Endothelial cell of umbilical vein (primary cell): ENCODE data around the gene MLLT6. TPM values are rescaled to one million over a fixed set of nuclear protein-coding genes. Genes with fewer than 3 reads are reported as not detected.

Experiments
- BruUV-seq: library from RNA; stranded (reverse); fragments of 400-500 nt; replicated peaks from 2 replicates; lab custom pipeline; 2021; lab: Mats Ljungman, UMichigan
- CTCF ChIA-PET: fragments of 300-600, 350-600 bp; sonication (Branson Sonifier 250); formaldehyde crosslinking; loops from one replicate; lab custom pipeline; 2021; ENCODE audit warnings: antibody characterized with exemption, inconsistent platforms; lab: Charles Lee
- POLR2A ChIA-PET: fragments of 300-600, 350-600 bp; sonication (Branson Sonifier 250); formaldehyde crosslinking; loops from one replicate; lab custom pipeline; 2021; ENCODE audit warnings: antibody characterized with exemption, inconsistent platforms; lab: Charles Lee
- DNase-seq: peaks from one replicate; pipeline ENCODE4 v3.0.0-alpha.2; 2011; ENCODE audit warnings: low read depth, low spot score
- FAIRE-seq: peaks from 2 replicates; lab custom pipeline; 2011; peaks lifted over from hg19 to GRCh38; lab: Jason Lieb, UNC
- H2AFZ ChIP-seq: 2 replicates; pipeline ENCODE4 v1.6.0; 2012; ENCODE audit warnings: low read depth, low read length, control low read depth, inconsistent platforms
- H3K27ac ChIP-seq: 2 replicates; pipeline ENCODE4 v1.5.1; 2011; ENCODE audit warnings: low read depth, mild to moderate bottlenecking, control low read depth, low read length, moderate library complexity; ENCODE audit not compliant: insufficient read depth
- H3K27me3 ChIP-seq, 2 experiments: 2 replicates each; pipeline versions ENCODE4 v1.6.0 to v1.6.1; 2011; ENCODE audit warnings: low read length in 2 of 2, mixed read lengths in 1 of 2; ENCODE audit not compliant: control insufficient read depth in 2 of 2, insufficient read depth in 2 of 2
- H3K36me3 ChIP-seq, 2 experiments: 2 replicates in 1 of 2; 3 replicates in 1 of 2; pipeline ENCODE4 v1.5.1; 2011; ENCODE audit warnings: low read length in 2 of 2, mild to moderate bottlenecking in 1 of 2, moderate library complexity in 1 of 2; ENCODE audit not compliant: control insufficient read depth in 2 of 2, insufficient read depth in 2 of 2; ENCODE audit errors: extremely low read depth in 1 of 2
- H3K4me1 ChIP-seq: 3 replicates; pipeline ENCODE4 v1.5.1; 2011; ENCODE audit warnings: mild to moderate bottlenecking, low read length; ENCODE audit not compliant: control insufficient read depth, insufficient read depth; ENCODE audit errors: extremely low read depth
- H3K4me2 ChIP-seq: 2 replicates; pipeline ENCODE4 v1.6.1; 2011; ENCODE audit warnings: low read length, control low read depth, mixed read lengths; ENCODE audit not compliant: insufficient read depth
- H3K4me3 ChIP-seq, 3 experiments: fragments of 200-600 bp in 1 of 3; sonication (generic), shearing (Covaris generic) in 1 of 3; replicated peaks in 1 of 3; 2 replicates each; pipeline ENCODE4 v1.5.1; 2011 to 2016; ENCODE audit warnings: control low read depth in 3 of 3, low read length in 3 of 3, mild to moderate bottlenecking in 2 of 3, inconsistent platforms in 1 of 3, low read depth in 1 of 3, moderate library complexity in 1 of 3; ENCODE audit not compliant: insufficient read depth in 1 of 3
- H3K79me2 ChIP-seq: 2 replicates; pipeline ENCODE4 v1.6.0; 2012; ENCODE audit warnings: low read length, inconsistent platforms; ENCODE audit not compliant: control insufficient read depth, insufficient read depth
- H3K9ac ChIP-seq: replicated peaks from 2 replicates; pipeline ENCODE3; 2011; ENCODE audit warnings: low read length, control low read depth; ENCODE audit not compliant: insufficient read depth; ENCODE audit errors: extremely low read depth
- H3K9me1 ChIP-seq: replicated peaks from 3 replicates; pipeline ENCODE4 v1.6.0; 2011; ENCODE audit warnings: mild to moderate bottlenecking, low read length; ENCODE audit not compliant: control insufficient read depth, insufficient read depth; ENCODE audit errors: extremely low read depth
- H3K9me3 ChIP-seq: replicated peaks from 2 replicates; pipeline ENCODE4 v1.5.1; 2012; ENCODE audit warnings: low read length, inconsistent platforms; ENCODE audit not compliant: control insufficient read depth, insufficient read depth
- H4K20me1 ChIP-seq: replicated peaks from 2 replicates; pipeline ENCODE3; 2011; ENCODE audit warnings: mild to moderate bottlenecking, low read length; ENCODE audit not compliant: control insufficient read depth, insufficient read depth; ENCODE audit errors: extremely low read depth
- EZH2 ChIP-seq: IDR thresholded peaks from 2 replicates; pipeline ENCODE4 v1.6.1; 2012; ENCODE audit warnings: borderline replicate concordance, low read depth, mild to moderate bottlenecking, moderate library complexity, low read length, inconsistent platforms; ENCODE audit not compliant: severe bottlenecking
- FOS ChIP-seq: IDR thresholded peaks from 2 replicates; pipeline ENCODE4 v1.6.1; 2011; ENCODE audit warnings: mild to moderate bottlenecking, low read length, moderate library complexity, borderline replicate concordance; ENCODE audit not compliant: insufficient read depth
- GATA2 ChIP-seq: IDR thresholded peaks from 2 replicates; pipeline ENCODE4 v1.7.0; 2011; ENCODE audit warnings: low read depth, mild to moderate bottlenecking, moderate library complexity, mixed read lengths, low read length; ENCODE audit not compliant: insufficient read length, insufficient read depth
- JUN ChIP-seq: IDR thresholded peaks from 2 replicates; pipeline ENCODE4 v1.6.1; 2011; ENCODE audit warnings: borderline replicate concordance, low read depth; ENCODE audit not compliant: insufficient read length, insufficient read depth
- MYC ChIP-seq: IDR thresholded peaks from one replicate; pipeline ENCODE4 v1.6.1; 2011; ENCODE audit warnings: mild to moderate bottlenecking, low read depth, low read length
- POLR2A ChIP-seq: IDR thresholded peaks from 2 replicates; pipeline ENCODE4 v1.6.1; 2012; ENCODE audit warnings: low read depth, mild to moderate bottlenecking, control low read depth, low read length
- POLR2AphosphoS5 ChIP-seq: IDR thresholded peaks from 2 replicates; pipeline ENCODE4 v1.6.1; 2012; ENCODE audit warnings: low read depth, mild to moderate bottlenecking, control low read depth, low read length, moderate library complexity; ENCODE audit not compliant: insufficient read depth
- dilution Hi-C: fragments of 300-500 bp; cut with MboI; formaldehyde crosslinking; loops from one replicate; pipeline ENCODE4 v1.15.0; 2019; ENCODE audit warnings: low sequenced_read_pairs; ENCODE audit not compliant: extremely low pct_ligation_motif_present
- intact Hi-C: fragments of 100-400 bp; cut with micrococcal nuclease; formaldehyde crosslinking; loops from one replicate; pipeline ENCODE4 v1.10.0; 2022
- polyA plus RNA-seq, 4 experiments: library from polyadenylated mRNA; depleted of rRNA in 3 of 4; stranded (reverse) in 3 of 4; unstranded in 1 of 4; fragments of >200 nt; gene quantifications; 2 replicates each; pipeline versions ENCODE4 v1.2.1 to v1.2.3, GENCODE V29; 2011 to 2012; ENCODE audit warnings: missing spikeins in 1 of 4
- total RNA-seq: library from RNA; stranded (reverse); gene quantifications from 2 replicates; pipeline ENCODE4 v1.2.3, GENCODE V29; 2021
- TF ChIP-seq, protein P1 (sequence below): IDR thresholded peaks from 2 replicates; pipeline ENCODE4 v1.6.1; 2011; ENCODE audit not compliant: insufficient read depth, insufficient read length
- TF ChIP-seq, protein P2 (sequence below), 2 donors: IDR thresholded peaks; 1 replicate in 1 of 2; 2 replicates in 1 of 2; pipeline ENCODE4 v1.5.1; 2011; ENCODE audit warnings: low read length in 2 of 2, mild to moderate bottlenecking in 2 of 2, moderate library complexity in 2 of 2, control low read depth in 1 of 2, inconsistent platforms in 1 of 2, low read depth in 1 of 2; ENCODE audit not compliant: insufficient read depth in 1 of 2; ENCODE audit errors: extremely low read depth in 1 of 2

MLLT6 gene
- total and polyA plus RNA-seq, 2 donors (not counting 3 experiments of a cell fraction or from before 2014, with no cell fraction given): 32.1 to 85.4 TPM

GRCh38 chr17:38739305-38739704 lies 34.2 kb downstream of the MLLT6 start:
- dilution Hi-C loops (no loop called here), intact Hi-C loops (no loop called here)
- Histone ChIP-seq H3K9me1 (no peaks in the 10 kb centered on the region), H3K27ac (no peak overlapping the region), H3K4me1 (peaks cover 9% of the 10 kb centered on the region), H3K9ac (no peak overlapping the region), H3K79me2 (peaks cover 48% of the 10 kb centered on the region), H3K27me3 (no peaks in the 10 kb centered on the region), H4K20me1 (no peaks in the 10 kb centered on the region), H3K9me3 (no peaks in the 10 kb centered on the region), H3K36me3 (peaks cover 2 to 35% of the 10 kb centered on the region in 2 experiments), H3K4me3 (no peak overlapping the region), H2AFZ (no peak overlapping the region), H3K4me2 (no peak overlapping the region)
- CTCF ChIA-PET: interaction anchor here (5.4 kb wide), 1 partner anchor 62 kb away, joined by 138 read pairs; the partner anchor contains the start of gene EPOP
- DNase-seq: no peak
- POLR2A ChIA-PET: no interaction called here
- FAIRE-seq: no peak
- TF ChIP-seq JUN: no peak
- TF ChIP-seq GATA2: no peak
- TF ChIP-seq FOS: no peak
- TF ChIP-seq POLR2A: no peak
- TF ChIP-seq, protein P1, sequence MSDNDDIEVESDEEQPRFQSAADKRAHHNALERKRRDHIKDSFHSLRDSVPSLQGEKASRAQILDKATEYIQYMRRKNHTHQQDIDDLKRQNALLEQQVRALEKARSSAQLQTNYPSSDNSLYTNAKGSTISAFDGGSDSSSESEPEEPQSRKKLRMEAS: no peak
- TF ChIP-seq MYC: no peak
- TF ChIP-seq POLR2AphosphoS5: no peak
- TF ChIP-seq, protein P2, sequence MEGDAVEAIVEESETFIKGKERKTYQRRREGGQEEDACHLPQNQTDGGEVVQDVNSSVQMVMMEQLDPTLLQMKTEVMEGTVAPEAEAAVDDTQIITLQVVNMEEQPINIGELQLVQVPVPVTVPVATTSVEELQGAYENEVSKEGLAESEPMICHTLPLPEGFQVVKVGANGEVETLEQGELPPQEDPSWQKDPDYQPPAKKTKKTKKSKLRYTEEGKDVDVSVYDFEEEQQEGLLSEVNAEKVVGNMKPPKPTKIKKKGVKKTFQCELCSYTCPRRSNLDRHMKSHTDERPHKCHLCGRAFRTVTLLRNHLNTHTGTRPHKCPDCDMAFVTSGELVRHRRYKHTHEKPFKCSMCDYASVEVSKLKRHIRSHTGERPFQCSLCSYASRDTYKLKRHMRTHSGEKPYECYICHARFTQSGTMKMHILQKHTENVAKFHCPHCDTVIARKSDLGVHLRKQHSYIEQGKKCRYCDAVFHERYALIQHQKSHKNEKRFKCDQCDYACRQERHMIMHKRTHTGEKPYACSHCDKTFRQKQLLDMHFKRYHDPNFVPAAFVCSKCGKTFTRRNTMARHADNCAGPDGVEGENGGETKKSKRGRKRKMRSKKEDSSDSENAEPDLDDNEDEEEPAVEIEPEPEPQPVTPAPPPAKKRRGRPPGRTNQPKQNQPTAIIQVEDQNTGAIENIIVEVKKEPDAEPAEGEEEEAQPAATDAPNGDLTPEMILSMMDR (IDR thresholded peaks at IDR 0.05; ENCODE audit: extremely low read depth in 1 of 2, insufficient read depth in 1 of 2, low read depth in 1 of 2, low read length in 2 of 2): no peak
- TF ChIP-seq EZH2: no peak
- no TSS peak for BruUV-seq
